ENCODE data around the gene ANKRD18A. TPM values are rescaled to one million over a fixed set of nuclear protein-coding genes. Genes with fewer than 3 reads are reported as not detected.

ANKRD18A gene
- total and polyA plus RNA-seq, 2 of the 4 experiments (the other 2 are of a cell fraction): not detected

DNA sequence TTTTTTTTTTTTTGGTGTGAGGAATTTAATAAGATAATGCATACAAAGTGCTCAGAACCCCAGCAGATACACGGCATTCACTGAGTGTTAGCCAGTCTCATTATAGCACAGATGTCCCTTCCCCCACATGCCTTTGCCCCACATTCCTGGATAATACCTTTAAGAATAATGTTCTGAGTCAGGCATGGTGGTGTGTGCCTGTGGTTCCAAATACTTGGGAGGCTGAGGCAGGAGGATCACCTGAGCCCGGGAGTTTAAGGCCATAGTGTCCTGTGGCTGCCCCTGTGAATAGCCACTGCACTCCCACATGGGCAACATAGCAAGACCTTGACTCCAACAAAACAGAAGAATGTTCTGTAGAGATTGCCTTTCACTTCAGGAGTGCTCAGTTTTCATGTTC is 24.2 kb upstream of the ANKRD18A start:
- Histone ChIP-seq H2BK5ac (ENCODE audit: low read depth, low read length, poor library complexity, severe bottlenecking) (no peak overlapping the region), H3K14ac (replicated peaks; ENCODE audit: low read depth, low read length) (no peak overlapping the region), H3K4ac (ENCODE audit: low read depth, low read length) (no peak overlapping the region), H3K4me2 (ENCODE audit: low read depth, low read length) (no peak overlapping the region), H3K27me3 (ENCODE audit: control insufficient read depth, insufficient read depth, low read length) (no peaks in the 10 kb centered on the region; the same call in 1 of the 2 replicates), H2AK9ac (replicated peaks; ENCODE audit: low read depth, low read length, poor library complexity) (no peak overlapping the region), H2BK120ac (ENCODE audit: low read depth, low read length) (no peak overlapping the region), H4K91ac (ENCODE audit: insufficient read depth, low read depth, low read length) (no peak overlapping the region), H3K4me3 (ENCODE audit: insufficient read depth, low read depth, low read length) (no peak overlapping the region), H4K8ac (ENCODE audit: low read depth in 2 of 2, low read length in 2 of 2) (no peak overlapping the region), H3K9me3 (ENCODE audit: control insufficient read depth, insufficient read depth, low read length) (no peaks in the 10 kb centered on the region), H3K9me1 (ENCODE audit: insufficient read depth, low read length) (no peaks in the 10 kb centered on the region), H2AFZ (replicated peaks; ENCODE audit: low read length, poor library complexity) (no peak overlapping the region), H3K56ac (ENCODE audit: extremely low read depth, insufficient read depth, low read length) (no peak overlapping the region), H3K79me1 (ENCODE audit: low read depth in 1 of 2, low read length in 2 of 2) (no peaks in the 10 kb centered on the region), H2AK5ac (ENCODE audit: low read depth, low read length) (no peak overlapping the region), H3K23ac (ENCODE audit: low read depth, low read length) (no peak overlapping the region), H3K18ac (ENCODE audit: low read depth, low read length) (no peak overlapping the region), H4K5ac (ENCODE audit: low read depth, low read length) (no peak overlapping the region), H2BK15ac (ENCODE audit: low read depth, low read length) (no peak overlapping the region), H4K20me1 (ENCODE audit: insufficient read depth, low read length) (no peaks in the 10 kb centered on the region), H3K4me1 (ENCODE audit: control insufficient read depth, insufficient read depth, low read length) (no peaks in the 10 kb centered on the region), H3K27ac (ENCODE audit: insufficient read depth, low read length) (no peak overlapping the region), H3K9ac (ENCODE audit: low read depth, low read length) (no peak overlapping the region), H3K36me3 (ENCODE audit: control insufficient read depth, insufficient read depth, low read length) (no peaks in the 10 kb centered on the region), H2BK20ac (ENCODE audit: low read depth, low read length) (no peak overlapping the region)
- TF ChIP-seq MAZ (IDR thresholded peaks at IDR 0.05; ENCODE audit: borderline replicate concordance, low read depth, low read length): no peak
- TF ChIP-seq BHLHE40 (IDR thresholded peaks at IDR 0.05; ENCODE audit: low read depth, low read length): no peak
- TF ChIP-seq RFX5 (IDR thresholded peaks at IDR 0.05; ENCODE audit: low read depth, low read length): no peak
- TF ChIP-seq CHD1 (IDR thresholded peaks at IDR 0.05; ENCODE audit: low read depth, low read length): no peak
- dilution Hi-C loops (cut with HindIII; ENCODE audit: low sequenced_read_pairs, unreplicated experiment): no loop called here
- WGBS, 2 experiments (ENCODE audit: extremely low coverage in 2 of 2, insufficient read length in 1 of 2): no CpG with 5 or more reads among the region's 2 CpGs
- ChIA-PET CTCF (no interaction called here), POLR2A (ENCODE audit: unreplicated experiment) (no interaction called here)
- no peak for DNase-seq
- BruUV-seq (replicated peaks): no TSS peak
- no peak for ATAC-seq (ENCODE audit: low read depth)
- in situ Hi-C loops (cut with MboI; ENCODE audit: low sequenced_read_pairs): no loop called here
- intact Hi-C loops (cut with micrococcal nuclease): no loop called here

All from IMR-90 (cell line).